ENCODE data around the gene MME.

DNA sequence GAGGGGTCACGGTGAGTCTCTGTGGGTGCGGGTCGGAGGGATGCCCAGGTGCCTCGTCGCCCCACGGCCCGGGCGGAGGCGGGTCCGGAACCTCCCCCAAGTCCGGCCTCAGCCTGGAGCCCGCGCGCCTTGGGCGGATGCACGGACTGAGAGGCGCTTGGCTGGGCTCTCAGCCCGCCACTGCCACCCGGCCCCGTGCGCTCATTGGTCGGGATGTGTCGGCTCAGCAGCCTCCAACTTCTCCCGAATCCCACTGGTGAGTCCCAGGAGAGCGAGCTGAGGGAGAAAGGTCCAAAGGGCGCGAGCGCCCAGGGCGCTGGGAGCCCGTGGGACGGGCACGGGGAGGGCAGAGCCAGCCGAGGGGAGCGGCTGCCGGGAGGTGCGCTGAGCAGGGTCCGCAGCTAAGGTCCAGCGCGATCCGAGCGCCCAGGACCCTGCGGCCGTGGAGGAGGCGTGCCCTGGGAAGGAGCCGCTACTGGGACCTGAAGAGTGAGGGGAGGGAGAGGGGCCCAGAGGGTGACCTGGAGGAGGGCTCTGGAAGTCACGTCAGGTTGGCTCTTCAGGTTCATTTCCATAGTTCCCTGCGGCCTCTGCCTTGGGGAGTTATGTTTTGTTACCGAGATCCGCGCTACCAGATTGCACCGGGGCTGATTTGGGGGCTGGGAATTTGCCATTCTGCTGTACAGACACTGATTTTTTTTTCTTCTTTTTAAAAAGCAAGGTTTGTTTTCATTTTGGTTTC lies at the start of gene MME:
- TF ChIP-seq GATA2 (IDR thresholded peaks at IDR 0.05; ENCODE audit: low read depth, low read length), result no peak
- TF ChIP-seq GATA3 (IDR thresholded peaks at IDR 0.05; ENCODE audit: low read depth, low read length), result no peak

All from SH-SY5Y (cell line).